Effector memory CD4-positive, alpha-beta T cell (primary cell): Measurements from ENCODE around the gene FIZ1.

ENCODE experiments used
- DNase-seq, 3 donors: peaks; one replicate each; pipeline ENCODE4 v3.0.0-alpha.2; 2020
- H3K27ac ChIP-seq: 2 replicates; pipeline ENCODE4 v1.7.0; 2013; ENCODE audit warnings: mild to moderate bottlenecking, low read length, moderate library complexity; ENCODE audit not compliant: insufficient read depth, poor library complexity, severe bottlenecking
- H3K27me3 ChIP-seq: replicated peaks from 2 replicates; pipeline ENCODE4 v1.7.0; 2013; ENCODE audit warnings: mild to moderate bottlenecking, low read length; ENCODE audit not compliant: insufficient read depth, control insufficient read depth, poor library complexity, severe bottlenecking
- H3K36me3 ChIP-seq: 2 replicates; pipeline ENCODE4 v1.7.0; 2013; ENCODE audit warnings: mild to moderate bottlenecking, low read length, moderate library complexity; ENCODE audit not compliant: control insufficient read depth, insufficient read depth
- H3K4me1 ChIP-seq: 2 replicates; pipeline ENCODE4 v1.7.0; 2013; ENCODE audit warnings: low read length, mild to moderate bottlenecking; ENCODE audit not compliant: control insufficient read depth, insufficient read depth, poor library complexity, severe bottlenecking
- H3K4me3 ChIP-seq: 2 replicates; pipeline ENCODE4 v1.7.0; 2013; ENCODE audit warnings: low read length, low read depth, mild to moderate bottlenecking; ENCODE audit not compliant: insufficient read depth, poor library complexity, severe bottlenecking
- H3K9me3 ChIP-seq: 2 replicates; pipeline ENCODE4 v1.7.0; 2013; ENCODE audit warnings: mild to moderate bottlenecking, low read length, moderate library complexity; ENCODE audit not compliant: control insufficient read depth

FIZ1 gene

GRCh38 chr19:55622242-55622969, 23.1 kb upstream of the FIZ1 start:
- Histone ChIP-seq H3K4me3 (no peak overlapping the region), H3K27ac (no peak overlapping the region), H3K9me3 (no peaks in the 10 kb centered on the region), H3K36me3 (peaks cover 4% of the 10 kb centered on the region), H3K4me1 (peaks cover 14% of the 10 kb centered on the region), H3K27me3 (no peaks in the 10 kb centered on the region)
- DNase-seq: no peak

- Histone ChIP-seq H3K27ac (no peak overlapping the region), H3K9me3 (no peaks in the 10 kb centered on the region), H3K4me3 (no peak overlapping the region), H3K36me3 (peaks cover 6% of the 10 kb centered on the region), H3K4me1 (peaks cover 9% of the 10 kb centered on the region), H3K27me3 (no peaks in the 10 kb centered on the region)
- DNase-seq: no peak
These were observed 22.4 kb upstream of the FIZ1 start for GRCh38 chr19:55621673-55622231.

- H3K4me3 ChIP-seq: no peak overlapping the region
- H3K4me1 ChIP-seq: peaks cover 5% of the 10 kb centered on the region
- peaks cover 11% of the 10 kb centered on the region for H3K36me3 ChIP-seq
- H3K27me3 ChIP-seq: no peaks in the 10 kb centered on the region
- H3K9me3 ChIP-seq: no peaks in the 10 kb centered on the region
- no peak overlapping the region for H3K27ac ChIP-seq
- no peak for DNase-seq
These were observed 21.9 kb upstream of the FIZ1 start for GRCh38 chr19:55621205-55621672.

- Histone ChIP-seq H3K27me3 (no peaks in the 10 kb centered on the region), H3K4me3 (no peak overlapping the region), H3K27ac (no peak overlapping the region), H3K9me3 (no peaks in the 10 kb centered on the region), H3K4me1 (no peaks in the 10 kb centered on the region), H3K36me3 (peaks cover 15% of the 10 kb centered on the region)
- no peak for DNase-seq
These were observed 21.3 kb upstream of the FIZ1 start for GRCh38 chr19:55620410-55621204.

GRCh38 chr19:55619286-55619685, 20.0 kb upstream of the FIZ1 start:
- Histone ChIP-seq H3K27ac (no peak overlapping the region), H3K4me3 (no peak overlapping the region), H3K9me3 (no peaks in the 10 kb centered on the region), H3K4me1 (no peaks in the 10 kb centered on the region), H3K27me3 (no peaks in the 10 kb centered on the region), H3K36me3 (peaks cover 15% of the 10 kb centered on the region)
- DNase-seq: no peak

GRCh38 chr19:55618426-55618825, 19.1 kb upstream of the FIZ1 start:
- H3K4me1 ChIP-seq: no peaks in the 10 kb centered on the region
- no peak overlapping the region for H3K27ac ChIP-seq
- H3K27me3 ChIP-seq: no peaks in the 10 kb centered on the region
- H3K4me3 ChIP-seq: no peak overlapping the region
- H3K36me3 ChIP-seq: peaks cover 15% of the 10 kb centered on the region
- no peak for DNase-seq
- H3K9me3 ChIP-seq: no peaks in the 10 kb centered on the region

- Histone ChIP-seq H3K27me3 (no peaks in the 10 kb centered on the region), H3K9me3 (no peaks in the 10 kb centered on the region), H3K36me3 (peaks cover 15% of the 10 kb centered on the region), H3K4me1 (no peaks in the 10 kb centered on the region), H3K27ac (no peak overlapping the region), H3K4me3 (no peak overlapping the region)
- no peak for DNase-seq
These were observed 18.1 kb upstream of the FIZ1 start for GRCh38 chr19:55617426-55617825.

GRCh38 chr19:55616395-55616875, 17.1 kb upstream of the FIZ1 start:
- H3K27ac ChIP-seq: no peak overlapping the region
- no peaks in the 10 kb centered on the region for H3K4me1 ChIP-seq
- H3K4me3 ChIP-seq: no peak overlapping the region
- H3K27me3 ChIP-seq: no peaks in the 10 kb centered on the region
- peaks cover 15% of the 10 kb centered on the region for H3K36me3 ChIP-seq
- no peaks in the 10 kb centered on the region for H3K9me3 ChIP-seq
- DNase-seq: no peak

GRCh38 chr19:55615543-55616394, 16.5 kb upstream of the FIZ1 start:
- Histone ChIP-seq H3K36me3 (peaks cover 11% of the 10 kb centered on the region), H3K4me3 (no peak overlapping the region), H3K9me3 (no peaks in the 10 kb centered on the region), H3K4me1 (no peaks in the 10 kb centered on the region), H3K27me3 (no peaks in the 10 kb centered on the region), H3K27ac (no peak overlapping the region)
- DNase-seq: no peak
